Astrocyte (in vitro differentiated cells and primary cell): Measurements from ENCODE around the gene FAM168A. TPM values are rescaled to one million over a fixed set of nuclear protein-coding genes. Genes with fewer than 3 reads are reported as not detected.

Experiments used
- DNase-seq: peaks from one replicate; pipeline ENCODE4 v3.0.0-alpha.2; 2010; ENCODE audit warnings: low read depth
- FAIRE-seq: peaks from 2 replicates; lab custom pipeline; 2011; peaks lifted over from hg19 to GRCh38; lab: Jason Lieb, UNC
- H2AFZ ChIP-seq: 2 replicates; pipeline ENCODE4 v1.6.0; 2012; ENCODE audit warnings: low read depth, low read length, inconsistent platforms
- H3K27ac ChIP-seq: 2 replicates; pipeline ENCODE4 v1.5.1; 2011; ENCODE audit warnings: low read depth, low read length, inconsistent platforms
- H3K27me3 ChIP-seq: 2 replicates; pipeline ENCODE4 v1.6.0; 2011; ENCODE audit warnings: low read length, inconsistent platforms; ENCODE audit not compliant: insufficient read depth
- H3K36me3 ChIP-seq: 2 replicates; pipeline ENCODE4 v1.5.1; 2011; ENCODE audit warnings: low read length, inconsistent platforms; ENCODE audit not compliant: insufficient read depth
- H3K4me1 ChIP-seq: 2 replicates; pipeline ENCODE4 v1.5.1; 2011; ENCODE audit warnings: low read length, inconsistent platforms; ENCODE audit not compliant: insufficient read depth
- H3K4me2 ChIP-seq: 2 replicates; pipeline ENCODE4 v1.6.0; 2012; ENCODE audit warnings: low read length, inconsistent platforms
- H3K4me3 ChIP-seq: 2 replicates; pipeline ENCODE4 v1.5.1; 2011; ENCODE audit warnings: low read depth, mild to moderate bottlenecking, low read length, inconsistent platforms; ENCODE audit not compliant: insufficient read depth
- H3K79me2 ChIP-seq: 2 replicates; pipeline ENCODE4 v1.6.0; 2012; ENCODE audit warnings: mild to moderate bottlenecking, low read length, inconsistent platforms; ENCODE audit not compliant: insufficient read depth
- H3K9ac ChIP-seq: 2 replicates; pipeline ENCODE4 v1.6.0; 2012; ENCODE audit warnings: mild to moderate bottlenecking, low read length, inconsistent platforms
- H3K9me3 ChIP-seq: 2 replicates; pipeline ENCODE4 v1.5.1; 2012; ENCODE audit warnings: low read depth, mild to moderate bottlenecking, low read length, inconsistent platforms; ENCODE audit not compliant: insufficient read depth
- H4K20me1 ChIP-seq: 2 replicates; pipeline ENCODE4 v1.6.0; 2012; ENCODE audit warnings: low read length, inconsistent platforms; ENCODE audit not compliant: insufficient read depth
- H3K27ac Mint-ChIP-seq: one replicate; pipeline ENCODE4 v1.8.0; 2021; ENCODE audit warnings: mild to moderate bottlenecking, mixed read lengths; ENCODE audit not compliant: unreplicated experiment
- H3K27me3 Mint-ChIP-seq: one replicate; pipeline ENCODE4 v1.8.0; 2021; ENCODE audit warnings: low read depth, mixed read lengths; ENCODE audit not compliant: unreplicated experiment
- H3K36me3 Mint-ChIP-seq: one replicate; pipeline ENCODE4 v1.8.0; 2021; ENCODE audit warnings: low read depth, mixed read lengths; ENCODE audit not compliant: unreplicated experiment
- H3K4me1 Mint-ChIP-seq: one replicate; pipeline ENCODE4 v1.8.0; 2021; ENCODE audit warnings: low read depth, mixed read lengths; ENCODE audit not compliant: unreplicated experiment
- H3K4me3 Mint-ChIP-seq: one replicate; pipeline ENCODE4 v1.8.0; 2021; ENCODE audit warnings: mild to moderate bottlenecking, moderate library complexity, mixed read lengths; ENCODE audit not compliant: unreplicated experiment
- H3K9me3 Mint-ChIP-seq: one replicate; pipeline ENCODE4 v1.8.0; 2021; ENCODE audit warnings: mild to moderate bottlenecking, mixed read lengths; ENCODE audit not compliant: unreplicated experiment
- EZH2 ChIP-seq: IDR thresholded peaks from 2 replicates; pipeline ENCODE4 v1.6.1; 2012; ENCODE audit warnings: mild to moderate bottlenecking, low read length, inconsistent platforms; ENCODE audit not compliant: insufficient read depth
- total RNA-seq: library from RNA; stranded (reverse); gene quantifications from 2 replicates; pipeline ENCODE4 v1.2.1, GENCODE V29; 2021
- TF ChIP-seq, protein P1 (sequence below): IDR thresholded peaks from 2 replicates; pipeline ENCODE4 v1.5.1; 2011; ENCODE audit warnings: low read depth, mild to moderate bottlenecking, inconsistent platforms, low read length, moderate library complexity; ENCODE audit not compliant: insufficient read depth

Gene FAM168A
- total RNA-seq, 1 donor from 2014 or later, result 44.8 TPM

DNA sequence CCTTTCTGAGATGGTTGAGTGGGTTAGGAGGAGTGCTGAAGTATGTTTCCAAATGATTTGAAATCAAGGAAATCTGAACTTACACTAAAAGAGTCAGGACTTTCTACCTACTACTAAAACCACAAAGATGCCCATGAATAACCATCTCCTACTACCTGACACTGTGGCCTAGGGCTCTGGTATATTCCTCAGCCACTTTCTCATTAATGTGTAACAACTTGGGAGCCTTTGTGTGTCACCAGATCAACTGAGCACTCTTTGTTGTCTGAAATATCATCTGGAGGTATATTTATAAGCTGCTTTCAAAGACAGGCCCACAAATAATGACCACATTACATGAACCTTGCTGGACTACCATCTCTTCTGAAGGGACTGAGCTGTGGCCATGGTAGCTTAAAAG lies 177.8 kb downstream of the FAM168A start:
- Mint-ChIP-seq H3K27ac (no peak overlapping the region), H3K27me3 (no peaks in the 10 kb centered on the region), H3K36me3 (peaks cover 22% of the 10 kb centered on the region), H3K9me3 (no peaks in the 10 kb centered on the region), H3K4me3 (no peak overlapping the region), H3K4me1 (peaks cover 23% of the 10 kb centered on the region)
- Histone ChIP-seq H3K79me2 (no peaks in the 10 kb centered on the region), H3K9ac (no peak overlapping the region), H3K27ac (no peak overlapping the region), H4K20me1 (no peaks in the 10 kb centered on the region), H3K4me1 (peaks cover 10% of the 10 kb centered on the region), H3K36me3 (peaks cover 3% of the 10 kb centered on the region), H3K4me3 (no peak overlapping the region), H2AFZ (no peak overlapping the region), H3K4me2 (no peak overlapping the region), H3K9me3 (no peaks in the 10 kb centered on the region), H3K27me3 (no peaks in the 10 kb centered on the region)
- DNase-seq (no peak), FAIRE-seq (no peak)
- TF ChIP-seq EZH2, result no peak
- TF ChIP-seq, protein P1, sequence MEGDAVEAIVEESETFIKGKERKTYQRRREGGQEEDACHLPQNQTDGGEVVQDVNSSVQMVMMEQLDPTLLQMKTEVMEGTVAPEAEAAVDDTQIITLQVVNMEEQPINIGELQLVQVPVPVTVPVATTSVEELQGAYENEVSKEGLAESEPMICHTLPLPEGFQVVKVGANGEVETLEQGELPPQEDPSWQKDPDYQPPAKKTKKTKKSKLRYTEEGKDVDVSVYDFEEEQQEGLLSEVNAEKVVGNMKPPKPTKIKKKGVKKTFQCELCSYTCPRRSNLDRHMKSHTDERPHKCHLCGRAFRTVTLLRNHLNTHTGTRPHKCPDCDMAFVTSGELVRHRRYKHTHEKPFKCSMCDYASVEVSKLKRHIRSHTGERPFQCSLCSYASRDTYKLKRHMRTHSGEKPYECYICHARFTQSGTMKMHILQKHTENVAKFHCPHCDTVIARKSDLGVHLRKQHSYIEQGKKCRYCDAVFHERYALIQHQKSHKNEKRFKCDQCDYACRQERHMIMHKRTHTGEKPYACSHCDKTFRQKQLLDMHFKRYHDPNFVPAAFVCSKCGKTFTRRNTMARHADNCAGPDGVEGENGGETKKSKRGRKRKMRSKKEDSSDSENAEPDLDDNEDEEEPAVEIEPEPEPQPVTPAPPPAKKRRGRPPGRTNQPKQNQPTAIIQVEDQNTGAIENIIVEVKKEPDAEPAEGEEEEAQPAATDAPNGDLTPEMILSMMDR, result no peak

DNA sequence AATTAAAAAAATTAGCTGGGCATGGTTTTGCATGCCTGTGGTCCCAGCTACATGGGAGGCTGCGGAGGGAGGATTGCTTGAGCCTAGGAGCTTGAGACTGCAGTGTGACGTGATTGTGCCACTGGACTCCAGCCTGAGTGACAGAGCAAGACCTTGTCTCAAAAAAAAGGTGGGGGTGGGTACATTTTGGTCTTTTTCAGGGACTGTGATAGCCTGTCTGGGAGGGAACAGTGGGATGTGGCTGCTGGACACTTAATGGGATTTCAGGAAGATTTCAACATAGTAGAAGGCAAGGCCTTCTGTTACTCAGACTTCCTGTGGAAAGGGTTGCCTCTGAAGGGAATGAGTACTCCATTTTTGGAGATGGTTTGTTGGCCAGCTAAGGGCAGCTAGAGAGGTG lies 181.1 kb downstream of the FAM168A start:
- H3K27ac Mint-ChIP-seq, result peak overlapping the region; percentile 62
- no peak overlapping the region for H3K4me3 Mint-ChIP-seq
- peaks cover 23% of the 10 kb centered on the region for H3K36me3 Mint-ChIP-seq
- Histone ChIP-seq H3K27ac (no peak overlapping the region), H3K27me3 (no peaks in the 10 kb centered on the region), H3K36me3 (peaks cover 3% of the 10 kb centered on the region), H3K4me3 (no peak overlapping the region), H3K79me2 (no peaks in the 10 kb centered on the region), H3K4me2 (peak overlapping the region; percentile 18), H3K9me3 (no peaks in the 10 kb centered on the region), H3K9ac (no peak overlapping the region), H4K20me1 (no peaks in the 10 kb centered on the region), H3K4me1 (peaks cover 21% of the 10 kb centered on the region), H2AFZ (no peak overlapping the region)
- TF ChIP-seq, protein P1, result no peak
- no peak for TF ChIP-seq EZH2
- peaks cover 49% of the 10 kb centered on the region for H3K4me1 Mint-ChIP-seq
- DNase-seq (no peak), FAIRE-seq (no peak)
- no peaks in the 10 kb centered on the region for H3K9me3 Mint-ChIP-seq
- H3K27me3 Mint-ChIP-seq, result no peaks in the 10 kb centered on the region

DNA sequence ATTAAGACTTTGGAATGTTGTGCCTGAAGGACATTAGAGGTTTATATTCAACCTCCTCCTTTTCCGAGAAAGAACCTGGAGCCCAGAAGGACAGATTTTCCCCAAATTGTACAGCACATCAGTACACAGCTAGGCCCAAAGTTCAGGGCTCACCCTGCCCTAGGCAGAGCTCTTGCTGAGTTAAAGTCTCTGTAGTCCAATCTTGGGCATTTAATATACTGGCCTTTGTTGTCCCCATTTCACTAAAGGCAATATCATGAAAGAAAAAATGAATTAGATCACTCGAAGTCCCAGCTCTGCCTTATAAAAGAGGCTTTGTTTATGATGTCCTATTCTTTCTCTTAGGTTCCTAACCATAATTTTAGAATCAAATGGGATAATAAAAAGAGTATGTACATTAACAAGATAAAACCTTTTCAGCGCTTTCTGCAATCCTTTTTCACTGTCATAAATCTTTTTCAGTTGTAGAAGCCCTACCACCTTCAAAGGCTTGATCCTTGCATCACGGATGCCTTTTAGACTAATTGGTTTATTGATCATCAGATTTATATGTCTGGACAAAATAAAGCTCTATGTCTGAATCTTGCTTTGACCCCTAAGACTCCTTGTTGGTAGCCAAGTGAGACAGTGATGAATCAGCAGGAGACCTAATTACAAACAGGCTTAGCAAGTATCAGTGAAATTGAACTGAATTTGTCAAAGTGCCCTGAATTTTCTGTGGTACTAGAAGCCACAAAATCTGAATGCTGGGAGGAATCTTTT lies 181.9 kb downstream of the FAM168A start:
- H3K4me2 ChIP-seq, result no peak overlapping the region
- H3K36me3 Mint-ChIP-seq, result peaks cover 24% of the 10 kb centered on the region

More for the DNA sequence above, 181.9 kb downstream of the FAM168A start:
- Mint-ChIP-seq H3K27me3 (no peaks in the 10 kb centered on the region), H3K27ac (peak overlapping the region; percentile 73), H3K4me1 (peaks cover 48% of the 10 kb centered on the region), H3K9me3 (no peaks in the 10 kb centered on the region), H3K4me3 (no peak overlapping the region)
- Histone ChIP-seq H3K36me3 (peaks cover 3% of the 10 kb centered on the region), H3K79me2 (no peaks in the 10 kb centered on the region), H4K20me1 (no peaks in the 10 kb centered on the region), H3K9me3 (no peaks in the 10 kb centered on the region), H3K27me3 (no peaks in the 10 kb centered on the region), H3K4me1 (peaks cover 21% of the 10 kb centered on the region), H3K9ac (no peak overlapping the region), H2AFZ (no peak overlapping the region), H3K4me3 (no peak overlapping the region), H3K27ac (no peak overlapping the region)
- peak; percentile 48 for DNase-seq
- TF ChIP-seq, protein P1, result no peak
- no peak for TF ChIP-seq EZH2
- FAIRE-seq, result peak; percentile 52
